H1 (cell line): ENCODE results near the gene SNX30.

ENCODE experiments used
- CEBPB ChIP-seq: IDR thresholded peaks from 2 replicates; pipeline ENCODE4 v1.6.1; 2012; ENCODE audit warnings: low read depth, low read length
- EZH2 ChIP-seq: fragments of 200-600 bp; sonication (generic); IDR thresholded peaks from 2 replicates; pipeline ENCODE4 v1.7.1; 2012; ENCODE audit warnings: low read depth, mild to moderate bottlenecking, moderate library complexity, low read length, inconsistent platforms; ENCODE audit not compliant: severe bottlenecking
- GABPA ChIP-seq: IDR thresholded peaks from 2 replicates; pipeline ENCODE4 v1.6.1; 2011; ENCODE audit warnings: mild to moderate bottlenecking, low read length, moderate library complexity, borderline replicate concordance; ENCODE audit not compliant: insufficient read depth
- POLR2A ChIP-seq, 2 experiments: IDR thresholded peaks; 1 replicate in 1 of 2; 2 replicates in 1 of 2; pipeline ENCODE4 v1.6.1; 2011; ENCODE audit warnings: low read depth in 2 of 2, low read length in 2 of 2, mild to moderate bottlenecking in 2 of 2; ENCODE audit errors: control extremely low read depth in 1 of 2
- POLR2AphosphoS5 ChIP-seq: IDR thresholded peaks from 2 replicates; pipeline ENCODE4 v1.6.1; 2011; ENCODE audit warnings: low read depth, low read length
- TEAD4 ChIP-seq: IDR thresholded peaks from 2 replicates; pipeline ENCODE4 v1.6.1; 2012; ENCODE audit warnings: low read depth, low read length, inconsistent platforms, mixed read lengths
- TF ChIP-seq, protein P1 (sequence below): fragments of 300-600 bp; sonication (generic); IDR thresholded peaks from 2 replicates; pipeline ENCODE4 v1.7.1; 2012; ENCODE audit warnings: low read length, moderate library complexity, mild to moderate bottlenecking, inconsistent platforms; ENCODE audit not compliant: insufficient replicate concordance
- TF ChIP-seq, protein P2 (sequence below), 3 experiments: IDR thresholded peaks; 1 replicate in 2 of 3; 2 replicates in 1 of 3; pipeline versions ENCODE4 v1.5.1 to v1.6.1; 2011; ENCODE audit warnings: low read length in 3 of 3, mild to moderate bottlenecking in 3 of 3, inconsistent platforms in 2 of 3, low read depth in 1 of 3, moderate library complexity in 1 of 3; ENCODE audit not compliant: insufficient read depth in 1 of 3; ENCODE audit errors: control extremely low read depth in 1 of 3

DNA sequence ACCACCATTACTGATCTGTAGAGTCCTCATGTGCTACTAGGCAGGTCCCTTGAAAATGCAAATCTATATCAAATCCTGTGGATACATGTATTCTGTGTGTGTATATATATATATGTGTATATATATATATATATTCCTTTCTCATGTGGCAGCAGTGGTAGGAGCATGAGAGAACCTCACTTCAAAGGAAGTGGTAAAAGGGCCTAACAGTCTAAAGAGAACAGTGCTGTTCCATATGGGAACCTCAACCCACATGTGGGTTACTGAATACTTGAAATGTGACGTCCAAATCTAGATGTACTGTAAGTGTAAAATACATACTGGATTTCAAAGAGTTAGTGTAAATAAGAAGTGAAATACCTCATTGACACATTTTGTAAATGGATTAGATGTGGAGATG is 134.8 kb downstream of the SNX30 start:
- TF ChIP-seq TEAD4 (no peak), POLR2A (IDR thresholded peaks at IDR 0.05; ENCODE audit: control extremely low read depth in 1 of 2, low read depth in 2 of 2, low read length in 2 of 2) (no peak), GABPA (no peak), EZH2 (no peak), CEBPB (no peak), POLR2AphosphoS5 (no peak)
- TF ChIP-seq, protein P1, sequence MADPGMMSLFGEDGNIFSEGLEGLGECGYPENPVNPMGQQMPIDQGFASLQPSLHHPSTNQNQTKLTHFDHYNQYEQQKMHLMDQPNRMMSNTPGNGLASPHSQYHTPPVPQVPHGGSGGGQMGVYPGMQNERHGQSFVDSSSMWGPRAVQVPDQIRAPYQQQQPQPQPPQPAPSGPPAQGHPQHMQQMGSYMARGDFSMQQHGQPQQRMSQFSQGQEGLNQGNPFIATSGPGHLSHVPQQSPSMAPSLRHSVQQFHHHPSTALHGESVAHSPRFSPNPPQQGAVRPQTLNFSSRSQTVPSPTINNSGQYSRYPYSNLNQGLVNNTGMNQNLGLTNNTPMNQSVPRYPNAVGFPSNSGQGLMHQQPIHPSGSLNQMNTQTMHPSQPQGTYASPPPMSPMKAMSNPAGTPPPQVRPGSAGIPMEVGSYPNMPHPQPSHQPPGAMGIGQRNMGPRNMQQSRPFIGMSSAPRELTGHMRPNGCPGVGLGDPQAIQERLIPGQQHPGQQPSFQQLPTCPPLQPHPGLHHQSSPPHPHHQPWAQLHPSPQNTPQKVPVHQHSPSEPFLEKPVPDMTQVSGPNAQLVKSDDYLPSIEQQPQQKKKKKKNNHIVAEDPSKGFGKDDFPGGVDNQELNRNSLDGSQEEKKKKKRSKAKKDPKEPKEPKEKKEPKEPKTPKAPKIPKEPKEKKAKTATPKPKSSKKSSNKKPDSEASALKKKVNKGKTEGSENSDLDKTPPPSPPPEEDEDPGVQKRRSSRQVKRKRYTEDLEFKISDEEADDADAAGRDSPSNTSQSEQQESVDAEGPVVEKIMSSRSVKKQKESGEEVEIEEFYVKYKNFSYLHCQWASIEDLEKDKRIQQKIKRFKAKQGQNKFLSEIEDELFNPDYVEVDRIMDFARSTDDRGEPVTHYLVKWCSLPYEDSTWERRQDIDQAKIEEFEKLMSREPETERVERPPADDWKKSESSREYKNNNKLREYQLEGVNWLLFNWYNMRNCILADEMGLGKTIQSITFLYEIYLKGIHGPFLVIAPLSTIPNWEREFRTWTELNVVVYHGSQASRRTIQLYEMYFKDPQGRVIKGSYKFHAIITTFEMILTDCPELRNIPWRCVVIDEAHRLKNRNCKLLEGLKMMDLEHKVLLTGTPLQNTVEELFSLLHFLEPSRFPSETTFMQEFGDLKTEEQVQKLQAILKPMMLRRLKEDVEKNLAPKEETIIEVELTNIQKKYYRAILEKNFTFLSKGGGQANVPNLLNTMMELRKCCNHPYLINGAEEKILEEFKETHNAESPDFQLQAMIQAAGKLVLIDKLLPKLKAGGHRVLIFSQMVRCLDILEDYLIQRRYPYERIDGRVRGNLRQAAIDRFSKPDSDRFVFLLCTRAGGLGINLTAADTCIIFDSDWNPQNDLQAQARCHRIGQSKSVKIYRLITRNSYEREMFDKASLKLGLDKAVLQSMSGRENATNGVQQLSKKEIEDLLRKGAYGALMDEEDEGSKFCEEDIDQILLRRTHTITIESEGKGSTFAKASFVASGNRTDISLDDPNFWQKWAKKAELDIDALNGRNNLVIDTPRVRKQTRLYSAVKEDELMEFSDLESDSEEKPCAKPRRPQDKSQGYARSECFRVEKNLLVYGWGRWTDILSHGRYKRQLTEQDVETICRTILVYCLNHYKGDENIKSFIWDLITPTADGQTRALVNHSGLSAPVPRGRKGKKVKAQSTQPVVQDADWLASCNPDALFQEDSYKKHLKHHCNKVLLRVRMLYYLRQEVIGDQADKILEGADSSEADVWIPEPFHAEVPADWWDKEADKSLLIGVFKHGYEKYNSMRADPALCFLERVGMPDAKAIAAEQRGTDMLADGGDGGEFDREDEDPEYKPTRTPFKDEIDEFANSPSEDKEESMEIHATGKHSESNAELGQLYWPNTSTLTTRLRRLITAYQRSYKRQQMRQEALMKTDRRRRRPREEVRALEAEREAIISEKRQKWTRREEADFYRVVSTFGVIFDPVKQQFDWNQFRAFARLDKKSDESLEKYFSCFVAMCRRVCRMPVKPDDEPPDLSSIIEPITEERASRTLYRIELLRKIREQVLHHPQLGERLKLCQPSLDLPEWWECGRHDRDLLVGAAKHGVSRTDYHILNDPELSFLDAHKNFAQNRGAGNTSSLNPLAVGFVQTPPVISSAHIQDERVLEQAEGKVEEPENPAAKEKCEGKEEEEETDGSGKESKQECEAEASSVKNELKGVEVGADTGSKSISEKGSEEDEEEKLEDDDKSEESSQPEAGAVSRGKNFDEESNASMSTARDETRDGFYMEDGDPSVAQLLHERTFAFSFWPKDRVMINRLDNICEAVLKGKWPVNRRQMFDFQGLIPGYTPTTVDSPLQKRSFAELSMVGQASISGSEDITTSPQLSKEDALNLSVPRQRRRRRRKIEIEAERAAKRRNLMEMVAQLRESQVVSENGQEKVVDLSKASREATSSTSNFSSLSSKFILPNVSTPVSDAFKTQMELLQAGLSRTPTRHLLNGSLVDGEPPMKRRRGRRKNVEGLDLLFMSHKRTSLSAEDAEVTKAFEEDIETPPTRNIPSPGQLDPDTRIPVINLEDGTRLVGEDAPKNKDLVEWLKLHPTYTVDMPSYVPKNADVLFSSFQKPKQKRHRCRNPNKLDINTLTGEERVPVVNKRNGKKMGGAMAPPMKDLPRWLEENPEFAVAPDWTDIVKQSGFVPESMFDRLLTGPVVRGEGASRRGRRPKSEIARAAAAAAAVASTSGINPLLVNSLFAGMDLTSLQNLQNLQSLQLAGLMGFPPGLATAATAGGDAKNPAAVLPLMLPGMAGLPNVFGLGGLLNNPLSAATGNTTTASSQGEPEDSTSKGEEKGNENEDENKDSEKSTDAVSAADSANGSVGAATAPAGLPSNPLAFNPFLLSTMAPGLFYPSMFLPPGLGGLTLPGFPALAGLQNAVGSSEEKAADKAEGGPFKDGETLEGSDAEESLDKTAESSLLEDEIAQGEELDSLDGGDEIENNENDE = no peak
- TF ChIP-seq, protein P2, sequence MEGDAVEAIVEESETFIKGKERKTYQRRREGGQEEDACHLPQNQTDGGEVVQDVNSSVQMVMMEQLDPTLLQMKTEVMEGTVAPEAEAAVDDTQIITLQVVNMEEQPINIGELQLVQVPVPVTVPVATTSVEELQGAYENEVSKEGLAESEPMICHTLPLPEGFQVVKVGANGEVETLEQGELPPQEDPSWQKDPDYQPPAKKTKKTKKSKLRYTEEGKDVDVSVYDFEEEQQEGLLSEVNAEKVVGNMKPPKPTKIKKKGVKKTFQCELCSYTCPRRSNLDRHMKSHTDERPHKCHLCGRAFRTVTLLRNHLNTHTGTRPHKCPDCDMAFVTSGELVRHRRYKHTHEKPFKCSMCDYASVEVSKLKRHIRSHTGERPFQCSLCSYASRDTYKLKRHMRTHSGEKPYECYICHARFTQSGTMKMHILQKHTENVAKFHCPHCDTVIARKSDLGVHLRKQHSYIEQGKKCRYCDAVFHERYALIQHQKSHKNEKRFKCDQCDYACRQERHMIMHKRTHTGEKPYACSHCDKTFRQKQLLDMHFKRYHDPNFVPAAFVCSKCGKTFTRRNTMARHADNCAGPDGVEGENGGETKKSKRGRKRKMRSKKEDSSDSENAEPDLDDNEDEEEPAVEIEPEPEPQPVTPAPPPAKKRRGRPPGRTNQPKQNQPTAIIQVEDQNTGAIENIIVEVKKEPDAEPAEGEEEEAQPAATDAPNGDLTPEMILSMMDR (IDR thresholded peaks at IDR 0.05; ENCODE audit: control extremely low read depth in 1 of 3, insufficient read depth in 1 of 3, low read depth in 1 of 3, low read length in 3 of 3) = no peak
